Dendritic cell treated with granulocyte-macrophage colony-stimulating factor and Interleukin-4, amounts not matched to agents 40 ng/mL and 50 ng/mL, for 4 days (primary cell): ENCODE results near the gene IWS1.
"Not testable (repeated sequence)": the region's sequence is repeated elsewhere in the genome, so short reads cannot be mapped to it uniquely, and the experiment has no call there.

ENCODE experiments used
- H3K27ac Mint-ChIP-seq: one replicate; pipeline ENCODE4 v1.8.0; 2022; ENCODE audit warnings: mild to moderate bottlenecking, mixed read lengths
- H3K27me3 Mint-ChIP-seq: one replicate; pipeline ENCODE4 v1.8.0; 2022; ENCODE audit warnings: mild to moderate bottlenecking, mixed read lengths
- H3K36me3 Mint-ChIP-seq: one replicate; pipeline ENCODE4 v1.8.0; 2022; ENCODE audit warnings: low read depth, mixed read lengths
- H3K4me1 Mint-ChIP-seq: one replicate; pipeline ENCODE4 v1.8.0; 2022; ENCODE audit warnings: low read depth, mixed read lengths
- H3K4me3 Mint-ChIP-seq: one replicate; pipeline ENCODE4 v1.8.0; 2022; ENCODE audit warnings: mild to moderate bottlenecking, moderate library complexity, mixed read lengths
- H3K9me3 Mint-ChIP-seq: one replicate; pipeline ENCODE4 v1.8.0; 2022; ENCODE audit warnings: mixed read lengths
- intact Hi-C: fragments of 100-400 bp; cut with micrococcal nuclease; formaldehyde crosslinking; loops from one replicate; pipeline ENCODE4 v1.15.0; 2022

The IWS1 gene

GRCh38 chr2:127530245-127531140 is 4.2 kb upstream of the IWS1 start:
- H3K27me3 Mint-ChIP-seq: peaks cover 4% of the 10 kb centered on the region
- H3K27ac Mint-ChIP-seq: no peak overlapping the region
- H3K4me1 Mint-ChIP-seq: peaks cover 10% of the 10 kb centered on the region
- no peak overlapping the region for H3K4me3 Mint-ChIP-seq
- peaks cover 16% of the 10 kb centered on the region for H3K36me3 Mint-ChIP-seq
- intact Hi-C loops: no loop called here
- peaks cover 8% of the 10 kb centered on the region for H3K9me3 Mint-ChIP-seq

GRCh38 chr2:127529416-127529815 is 3.1 kb upstream of the IWS1 start:
- not testable (repeated sequence) for H3K27ac Mint-ChIP-seq, H3K27me3 Mint-ChIP-seq, H3K9me3 Mint-ChIP-seq, H3K4me3 Mint-ChIP-seq
- Mint-ChIP-seq H3K4me1 (peaks cover 20% of the 10 kb centered on the region), H3K36me3 (peaks cover 18% of the 10 kb centered on the region)
- intact Hi-C loops: loop anchor here (5.0 to 10.0 kb wide), 2 partner anchors 33 to 105 kb away; no protein-coding TSS in a partner anchor

- Mint-ChIP-seq H3K36me3 (peaks cover 22% of the 10 kb centered on the region), H3K27me3 (no peaks in the 10 kb centered on the region), H3K4me3 (no peak overlapping the region), H3K4me1 (peaks cover 26% of the 10 kb centered on the region), H3K9me3 (peaks cover 8% of the 10 kb centered on the region), H3K27ac (no peak overlapping the region)
- intact Hi-C loops: loop anchor here (5.0 to 10.0 kb wide), 2 partner anchors 34 to 106 kb away; no protein-coding TSS in a partner anchor
These were observed 2.2 kb upstream of the IWS1 start for GRCh38 chr2:127528487-127528886.

GRCh38 chr2:127527001-127527804 is 914 bp upstream of the IWS1 start:
- peaks cover 35% of the 10 kb centered on the region for H3K36me3 Mint-ChIP-seq
- H3K4me3 Mint-ChIP-seq: peak overlapping the region; percentile 95
- H3K9me3 Mint-ChIP-seq: peaks cover 8% of the 10 kb centered on the region
- H3K4me1 Mint-ChIP-seq: peaks cover 29% of the 10 kb centered on the region
- peak overlapping the region; percentile 99 for H3K27ac Mint-ChIP-seq
- intact Hi-C loops: loop anchor here (2.0 to 10.0 kb wide), 3 partner anchors 35 to 174 kb away; partner anchors contain the start of gene SFT2D3
- H3K27me3 Mint-ChIP-seq: no peaks in the 10 kb centered on the region

GRCh38 chr2:127525691-127526131 is 578 bp downstream of the IWS1 start:
- peaks cover 43% of the 10 kb centered on the region for H3K36me3 Mint-ChIP-seq
- H3K4me3 Mint-ChIP-seq: peak overlapping the region; percentile 95
- peaks cover 34% of the 10 kb centered on the region for H3K4me1 Mint-ChIP-seq
- intact Hi-C loops: loop anchor here (2.0 to 10.0 kb wide), 3 partner anchors 37 to 175 kb away; partner anchors contain the start of gene SFT2D3
- peaks cover 8% of the 10 kb centered on the region for H3K9me3 Mint-ChIP-seq
- H3K27me3 Mint-ChIP-seq: no peaks in the 10 kb centered on the region
- peak overlapping the region; percentile 99 for H3K27ac Mint-ChIP-seq

GRCh38 chr2:127524198-127524834 is 2.0 kb downstream of the IWS1 start:
- not testable (repeated sequence) for H3K27ac Mint-ChIP-seq, H3K27me3 Mint-ChIP-seq, H3K9me3 Mint-ChIP-seq
- peak overlapping the region; percentile 61 for H3K4me3 Mint-ChIP-seq
- H3K36me3 Mint-ChIP-seq: peaks cover 57% of the 10 kb centered on the region
- peaks cover 34% of the 10 kb centered on the region for H3K4me1 Mint-ChIP-seq
- intact Hi-C loops: loop anchor here (10.0 kb wide), 1 partner anchor 110 kb away; no protein-coding TSS in a partner anchor

GRCh38 chr2:127523269-127523939 is 2.9 kb downstream of the IWS1 start:
- Mint-ChIP-seq H3K27ac (no peak overlapping the region), H3K4me3 (no peak overlapping the region), H3K27me3 (no peaks in the 10 kb centered on the region), H3K9me3 (no peaks in the 10 kb centered on the region), H3K4me1 (peaks cover 34% of the 10 kb centered on the region), H3K36me3 (peaks cover 63% of the 10 kb centered on the region)
- intact Hi-C loops: loop anchor here (10.0 kb wide), 1 partner anchor 111 kb away; no protein-coding TSS in a partner anchor

- no peaks in the 10 kb centered on the region for H3K9me3 Mint-ChIP-seq
- H3K27me3 Mint-ChIP-seq: no peaks in the 10 kb centered on the region
- H3K4me3 Mint-ChIP-seq: no peak overlapping the region
- no peak overlapping the region for H3K27ac Mint-ChIP-seq
- H3K4me1 Mint-ChIP-seq: peaks cover 35% of the 10 kb centered on the region
- intact Hi-C loops: loop anchor here (10.0 kb wide), 1 partner anchor 114 kb away; no protein-coding TSS in a partner anchor
- peaks cover 76% of the 10 kb centered on the region for H3K36me3 Mint-ChIP-seq
These were observed 5.9 kb downstream of the IWS1 start for GRCh38 chr2:127520424-127520823.

GRCh38 chr2:127517465-127517864 is 8.8 kb downstream of the IWS1 start:
- H3K4me3 Mint-ChIP-seq: no peak overlapping the region
- H3K27me3 Mint-ChIP-seq: no peaks in the 10 kb centered on the region
- no peak overlapping the region for H3K27ac Mint-ChIP-seq
- peaks cover 23% of the 10 kb centered on the region for H3K4me1 Mint-ChIP-seq
- peaks cover 82% of the 10 kb centered on the region for H3K36me3 Mint-ChIP-seq
- intact Hi-C loops: no loop called here
- H3K9me3 Mint-ChIP-seq: no peaks in the 10 kb centered on the region

GRCh38 chr2:127516041-127516762 is 10.1 kb downstream of the IWS1 start:
- Mint-ChIP-seq H3K9me3 (no peaks in the 10 kb centered on the region), H3K27me3 (no peaks in the 10 kb centered on the region), H3K4me1 (peaks cover 22% of the 10 kb centered on the region), H3K4me3 (no peak overlapping the region), H3K36me3 (peaks cover 86% of the 10 kb centered on the region), H3K27ac (no peak overlapping the region)
- intact Hi-C loops: no loop called here

- H3K27me3 Mint-ChIP-seq: no peaks in the 10 kb centered on the region
- H3K27ac Mint-ChIP-seq: no peak overlapping the region
- H3K4me3 Mint-ChIP-seq: no peak overlapping the region
- intact Hi-C loops: no loop called here
- peaks cover 27% of the 10 kb centered on the region for H3K4me1 Mint-ChIP-seq
- H3K9me3 Mint-ChIP-seq: no peaks in the 10 kb centered on the region
- peaks cover 87% of the 10 kb centered on the region for H3K36me3 Mint-ChIP-seq
These were observed 10.8 kb downstream of the IWS1 start for GRCh38 chr2:127515383-127515915.

- Mint-ChIP-seq H3K27ac (no peak overlapping the region), H3K4me3 (no peak overlapping the region), H3K9me3 (no peaks in the 10 kb centered on the region), H3K27me3 (no peaks in the 10 kb centered on the region), H3K36me3 (peaks cover 78% of the 10 kb centered on the region), H3K4me1 (peaks cover 30% of the 10 kb centered on the region)
- intact Hi-C loops: no loop called here
These were observed 11.8 kb downstream of the IWS1 start for GRCh38 chr2:127514485-127514884.
